ENCODE data around the gene PARP8.

The PARP8 gene

DNA sequence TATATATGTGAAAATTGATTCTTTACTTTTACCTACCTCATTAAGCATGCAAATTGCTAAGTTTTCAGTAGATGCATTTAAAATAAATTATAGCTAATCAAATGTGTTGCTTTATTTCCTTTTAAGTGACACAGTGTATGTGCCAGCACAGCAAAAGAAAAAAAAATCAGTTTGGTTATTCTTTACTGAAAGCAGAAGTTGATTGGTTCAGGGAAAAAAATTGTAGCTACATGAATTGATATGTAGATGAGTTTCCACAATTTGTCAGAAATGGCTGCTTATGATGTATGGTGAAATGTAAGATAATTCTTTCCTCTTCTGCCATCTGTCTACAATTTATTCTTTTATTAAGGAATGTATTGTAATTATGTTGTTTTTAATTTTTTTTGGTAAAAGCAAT is 57.8 kb downstream of the PARP8 start:
- Histone ChIP-seq H3K27me3 (replicated peaks; ENCODE audit: control insufficient read depth, insufficient read depth, low read length, poor library complexity, severe bottlenecking) (no peaks in the 10 kb centered on the region), H3K27ac (ENCODE audit: insufficient read depth, low read length, poor library complexity, severe bottlenecking) (no peak overlapping the region), H3K4me1 (ENCODE audit: control insufficient read depth, insufficient read depth, low read length, poor library complexity, severe bottlenecking) (peaks cover 21% of the 10 kb centered on the region), H3K4me3 (ENCODE audit: insufficient read depth, low read depth, low read length, poor library complexity, severe bottlenecking) (no peak overlapping the region), H3K36me3 (ENCODE audit: control insufficient read depth, insufficient read depth, low read length) (no peaks in the 10 kb centered on the region), H3K9me3 (ENCODE audit: control insufficient read depth, low read length) (no peaks in the 10 kb centered on the region)
- no peak for DNase-seq

DNA sequence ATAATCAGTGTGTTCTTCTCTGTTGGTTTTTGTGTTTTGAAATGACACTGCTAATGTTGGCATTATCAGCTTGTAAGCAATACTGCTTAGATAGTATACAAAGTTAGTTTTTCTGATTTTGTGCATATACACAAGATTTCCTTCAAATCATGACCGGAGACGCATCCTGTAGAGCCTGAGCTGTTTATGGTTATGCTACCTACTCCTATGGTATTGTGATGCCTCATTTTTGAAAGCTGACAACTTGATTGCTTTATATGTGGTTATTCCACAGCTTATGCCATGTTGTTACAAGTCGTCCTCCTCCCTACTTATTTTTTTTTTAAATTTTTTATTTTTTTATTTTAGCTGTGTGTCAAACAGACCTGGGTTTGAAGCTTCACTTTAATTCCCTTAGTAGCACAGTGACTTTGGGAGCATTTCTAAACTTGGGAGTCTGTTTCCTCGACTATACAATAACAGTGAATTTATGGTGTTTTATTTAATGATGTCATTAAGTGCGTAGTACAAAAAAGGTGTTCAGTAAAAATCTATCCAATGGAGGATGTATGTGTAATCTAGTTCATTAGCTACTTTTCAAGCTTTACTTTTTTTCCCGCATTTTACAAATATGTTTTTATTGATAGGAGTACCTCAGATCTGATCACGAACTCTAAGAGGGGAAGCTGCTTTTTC is 59.5 kb downstream of the PARP8 start:
- Histone ChIP-seq H3K4me3 (ENCODE audit: insufficient read depth, low read depth, low read length, poor library complexity, severe bottlenecking) (no peak overlapping the region), H3K27me3 (replicated peaks; ENCODE audit: control insufficient read depth, insufficient read depth, low read length, poor library complexity, severe bottlenecking) (no peaks in the 10 kb centered on the region), H3K4me1 (ENCODE audit: control insufficient read depth, insufficient read depth, low read length, poor library complexity, severe bottlenecking) (peaks cover 21% of the 10 kb centered on the region), H3K27ac (ENCODE audit: insufficient read depth, low read length, poor library complexity, severe bottlenecking) (no peak overlapping the region), H3K9me3 (ENCODE audit: control insufficient read depth, low read length) (no peaks in the 10 kb centered on the region), H3K36me3 (ENCODE audit: control insufficient read depth, insufficient read depth, low read length) (no peaks in the 10 kb centered on the region)
- DNase-seq: no peak

DNA sequence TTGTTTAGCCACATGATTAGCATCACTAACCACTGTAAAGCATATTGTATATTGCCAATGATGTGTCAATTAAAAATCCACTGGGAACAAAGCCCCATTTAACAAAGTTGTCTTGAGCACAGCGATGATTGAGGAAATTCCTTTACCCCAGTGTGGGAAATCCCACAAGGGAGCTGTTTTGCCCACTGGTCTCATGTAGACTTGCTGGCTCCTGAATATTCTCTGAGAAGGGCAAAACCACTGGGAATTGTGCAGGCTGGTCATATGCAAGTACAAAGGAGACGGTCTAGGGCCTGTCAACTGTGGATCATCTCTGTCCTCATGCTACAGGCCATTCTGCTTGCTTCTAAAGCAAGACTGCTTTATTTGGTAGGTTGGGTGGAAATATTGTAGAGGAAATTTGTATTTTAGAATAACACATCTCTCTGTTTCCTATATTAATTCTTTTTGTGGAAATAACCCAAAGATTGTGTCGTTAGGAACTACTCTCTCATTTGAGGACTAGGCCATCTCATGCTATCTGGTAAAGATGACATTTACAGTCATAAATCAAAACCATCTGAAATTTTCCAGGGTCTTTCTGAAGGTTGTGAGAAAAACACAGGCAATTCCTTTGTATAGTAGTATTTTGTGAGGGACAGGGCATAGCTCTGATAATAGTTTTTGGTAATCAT is 60.2 kb downstream of the PARP8 start:
- Histone ChIP-seq H3K4me3 (ENCODE audit: insufficient read depth, low read depth, low read length, poor library complexity, severe bottlenecking) (no peak overlapping the region), H3K9me3 (ENCODE audit: control insufficient read depth, low read length) (no peaks in the 10 kb centered on the region), H3K4me1 (ENCODE audit: control insufficient read depth, insufficient read depth, low read length, poor library complexity, severe bottlenecking) (peaks cover 21% of the 10 kb centered on the region), H3K27ac (ENCODE audit: insufficient read depth, low read length, poor library complexity, severe bottlenecking) (no peak overlapping the region), H3K27me3 (replicated peaks; ENCODE audit: control insufficient read depth, insufficient read depth, low read length, poor library complexity, severe bottlenecking) (no peaks in the 10 kb centered on the region), H3K36me3 (ENCODE audit: control insufficient read depth, insufficient read depth, low read length) (no peaks in the 10 kb centered on the region)
- DNase-seq: no peak

DNA sequence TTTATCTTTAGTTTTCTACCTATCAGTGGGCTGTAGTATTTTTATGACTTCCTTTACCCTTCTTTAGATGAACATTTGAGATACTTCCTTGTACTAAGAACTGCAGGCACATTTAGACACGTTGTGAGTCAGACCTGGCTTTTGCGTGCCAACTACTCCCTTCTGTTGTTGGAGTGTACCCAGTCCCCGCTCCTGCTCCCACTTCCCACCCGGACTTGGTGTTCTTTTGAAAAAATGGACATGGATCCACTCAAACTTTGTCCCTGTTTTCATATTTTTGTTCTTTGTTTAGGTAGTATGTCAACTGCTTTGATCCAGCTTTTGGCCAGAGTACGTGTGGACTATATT is 60.7 kb downstream of the PARP8 start:
- Histone ChIP-seq H3K36me3 (ENCODE audit: control insufficient read depth, insufficient read depth, low read length) (no peaks in the 10 kb centered on the region), H3K4me3 (ENCODE audit: insufficient read depth, low read depth, low read length, poor library complexity, severe bottlenecking) (no peak overlapping the region), H3K27ac (ENCODE audit: insufficient read depth, low read length, poor library complexity, severe bottlenecking) (peak overlapping the region; percentile 23), H3K27me3 (replicated peaks; ENCODE audit: control insufficient read depth, insufficient read depth, low read length, poor library complexity, severe bottlenecking) (no peaks in the 10 kb centered on the region), H3K9me3 (ENCODE audit: control insufficient read depth, low read length) (no peaks in the 10 kb centered on the region), H3K4me1 (ENCODE audit: control insufficient read depth, insufficient read depth, low read length, poor library complexity, severe bottlenecking) (peaks cover 21% of the 10 kb centered on the region)
- no peak for DNase-seq

DNA sequence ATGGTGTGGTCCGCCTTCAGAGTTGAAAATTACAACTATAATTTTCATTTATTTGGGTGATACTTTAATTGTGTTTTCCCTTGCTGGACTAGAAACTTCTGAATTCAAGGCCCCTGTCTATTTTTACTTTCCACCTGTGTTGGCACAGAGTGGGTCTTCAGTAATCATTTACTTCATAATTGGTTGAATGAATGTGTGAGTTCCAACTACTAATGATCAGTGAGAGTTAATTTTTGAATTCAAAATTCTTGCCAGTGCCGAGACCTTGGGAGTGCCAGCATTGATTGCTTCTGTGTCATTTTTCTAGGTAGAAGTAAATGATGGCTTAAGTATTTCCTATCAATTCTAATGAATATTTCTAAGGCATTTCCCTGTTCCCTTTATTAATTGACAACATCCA is 61.4 kb downstream of the PARP8 start:
- Histone ChIP-seq H3K4me1 (ENCODE audit: control insufficient read depth, insufficient read depth, low read length, poor library complexity, severe bottlenecking) (peaks cover 21% of the 10 kb centered on the region), H3K9me3 (ENCODE audit: control insufficient read depth, low read length) (no peaks in the 10 kb centered on the region), H3K4me3 (ENCODE audit: insufficient read depth, low read depth, low read length, poor library complexity, severe bottlenecking) (no peak overlapping the region), H3K27ac (ENCODE audit: insufficient read depth, low read length, poor library complexity, severe bottlenecking) (no peak overlapping the region), H3K36me3 (ENCODE audit: control insufficient read depth, insufficient read depth, low read length) (no peaks in the 10 kb centered on the region), H3K27me3 (replicated peaks; ENCODE audit: control insufficient read depth, insufficient read depth, low read length, poor library complexity, severe bottlenecking) (no peaks in the 10 kb centered on the region)
- DNase-seq: no peak

DNA sequence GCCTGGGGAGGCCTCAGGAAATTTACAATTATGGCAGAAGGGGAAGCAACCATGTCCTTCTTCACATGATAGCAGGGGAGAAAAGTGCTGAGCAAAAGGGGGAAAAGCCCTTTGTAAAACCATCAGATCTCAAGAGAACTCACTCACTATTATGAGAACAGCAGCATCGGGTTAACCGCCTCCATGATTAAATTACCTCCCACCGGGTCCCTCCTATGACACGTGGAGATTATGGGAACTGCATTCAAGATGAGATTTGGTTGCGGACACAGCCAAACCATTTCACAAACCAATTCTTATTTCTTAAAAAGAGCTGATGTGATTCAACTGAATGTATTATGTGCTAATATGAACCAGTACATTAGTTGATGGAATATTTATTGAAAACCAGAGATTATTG is 63.9 kb downstream of the PARP8 start:
- Histone ChIP-seq H3K36me3 (ENCODE audit: control insufficient read depth, insufficient read depth, low read length) (no peaks in the 10 kb centered on the region), H3K9me3 (ENCODE audit: control insufficient read depth, low read length) (no peaks in the 10 kb centered on the region), H3K27me3 (replicated peaks; ENCODE audit: control insufficient read depth, insufficient read depth, low read length, poor library complexity, severe bottlenecking) (no peaks in the 10 kb centered on the region), H3K27ac (ENCODE audit: insufficient read depth, low read length, poor library complexity, severe bottlenecking) (no peak overlapping the region), H3K4me3 (ENCODE audit: insufficient read depth, low read depth, low read length, poor library complexity, severe bottlenecking) (no peak overlapping the region), H3K4me1 (ENCODE audit: control insufficient read depth, insufficient read depth, low read length, poor library complexity, severe bottlenecking) (peaks cover 16% of the 10 kb centered on the region)
- DNase-seq: no peak

DNA sequence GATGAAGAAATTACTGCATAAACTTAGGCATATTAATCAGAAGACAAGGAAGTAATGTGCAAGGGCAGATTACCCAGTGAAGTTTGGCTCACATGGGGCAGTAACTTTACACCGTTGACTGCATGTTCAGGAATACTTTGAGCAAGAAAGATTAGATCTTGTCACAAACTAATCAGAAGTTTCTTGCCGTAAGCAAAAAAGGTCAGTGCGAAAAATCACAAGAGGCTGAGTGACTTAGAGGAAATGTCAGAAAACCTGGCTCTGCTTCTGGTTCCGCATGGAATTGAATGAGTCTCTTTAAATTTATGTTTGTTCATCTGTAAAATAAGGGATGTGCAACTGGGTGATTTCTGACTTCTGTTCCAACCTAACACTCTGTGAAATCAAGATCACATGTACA is 64.4 kb downstream of the PARP8 start:
- Histone ChIP-seq H3K36me3 (ENCODE audit: control insufficient read depth, insufficient read depth, low read length) (no peaks in the 10 kb centered on the region), H3K4me1 (ENCODE audit: control insufficient read depth, insufficient read depth, low read length, poor library complexity, severe bottlenecking) (peaks cover 14% of the 10 kb centered on the region), H3K4me3 (ENCODE audit: insufficient read depth, low read depth, low read length, poor library complexity, severe bottlenecking) (no peak overlapping the region), H3K27me3 (replicated peaks; ENCODE audit: control insufficient read depth, insufficient read depth, low read length, poor library complexity, severe bottlenecking) (no peaks in the 10 kb centered on the region), H3K27ac (ENCODE audit: insufficient read depth, low read length, poor library complexity, severe bottlenecking) (no peak overlapping the region), H3K9me3 (ENCODE audit: control insufficient read depth, low read length) (no peaks in the 10 kb centered on the region)
- DNase-seq: no peak

DNA sequence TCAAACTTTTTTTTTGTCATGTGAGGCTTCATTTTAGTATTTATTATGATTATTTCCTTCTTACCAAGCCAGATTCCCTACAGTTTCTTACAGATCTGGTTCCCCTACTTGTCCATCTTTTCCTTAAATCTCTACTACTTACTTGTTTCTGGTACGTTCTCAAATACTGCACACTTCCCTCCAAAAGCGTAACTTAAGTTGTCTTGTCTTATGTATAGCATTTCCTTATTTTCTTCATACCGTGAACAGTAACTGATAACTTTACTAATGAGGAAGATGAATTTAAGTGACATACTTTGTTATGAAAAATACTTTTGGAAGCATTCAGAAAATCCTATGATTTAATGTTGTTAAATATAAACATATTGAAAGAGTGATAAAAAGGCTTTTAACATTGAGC is 67.3 kb downstream of the PARP8 start:
- H3K27me3 ChIP-seq (replicated peaks; ENCODE audit: control insufficient read depth, insufficient read depth, low read length, poor library complexity, severe bottlenecking): no peaks in the 10 kb centered on the region
- no peak overlapping the region for H3K27ac ChIP-seq (ENCODE audit: insufficient read depth, low read length, poor library complexity, severe bottlenecking)
- no peak for DNase-seq
- H3K36me3 ChIP-seq (ENCODE audit: control insufficient read depth, insufficient read depth, low read length): no peaks in the 10 kb centered on the region
- no peak overlapping the region for H3K4me3 ChIP-seq (ENCODE audit: insufficient read depth, low read depth, low read length, poor library complexity, severe bottlenecking)
- H3K9me3 ChIP-seq (ENCODE audit: control insufficient read depth, low read length): no peaks in the 10 kb centered on the region
- H3K4me1 ChIP-seq (ENCODE audit: control insufficient read depth, insufficient read depth, low read length, poor library complexity, severe bottlenecking): no peaks in the 10 kb centered on the region

DNA sequence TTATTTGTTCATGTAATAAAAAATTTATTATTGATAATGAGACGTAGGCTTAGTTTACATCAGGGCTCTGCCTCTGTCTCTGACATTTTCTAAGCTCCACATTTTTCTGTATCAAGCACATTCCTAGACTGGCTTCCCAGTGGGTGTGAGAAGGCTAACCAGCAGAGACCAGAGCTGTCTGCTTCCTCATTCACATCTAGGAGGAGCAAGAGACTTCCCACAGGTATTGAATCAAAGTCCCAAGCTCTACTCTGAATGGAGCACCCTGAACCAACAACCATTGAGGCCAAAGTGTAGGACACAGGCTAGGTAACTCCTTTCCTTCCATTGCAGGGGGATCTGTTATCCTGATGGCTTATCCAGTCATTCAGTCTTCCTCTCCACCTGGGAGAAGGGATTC is 72.4 kb downstream of the PARP8 start:
- H3K27ac ChIP-seq (ENCODE audit: insufficient read depth, low read length, poor library complexity, severe bottlenecking): no peak overlapping the region
- DNase-seq: no peak
- H3K36me3 ChIP-seq (ENCODE audit: control insufficient read depth, insufficient read depth, low read length): peaks cover 4% of the 10 kb centered on the region

DNA sequence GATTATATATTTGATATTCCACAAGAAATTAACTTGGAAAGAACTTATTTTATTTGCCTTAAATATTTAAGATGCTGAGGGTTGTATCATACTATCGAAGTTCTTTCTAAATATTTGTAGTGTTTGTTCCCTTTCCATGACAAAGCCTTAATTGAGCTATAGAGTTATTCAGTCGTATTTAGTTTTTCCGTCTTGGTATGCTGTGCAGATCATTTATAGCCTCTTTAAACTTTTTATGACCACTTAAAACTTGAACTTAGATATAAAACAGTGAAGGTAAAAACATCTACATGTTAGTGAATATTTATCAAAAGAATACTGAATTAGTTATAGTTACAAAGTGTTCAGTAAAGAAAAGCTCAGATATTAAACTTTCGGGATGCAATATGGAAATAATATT is 74.4 kb downstream of the PARP8 start:
- no peak for DNase-seq
- H3K4me3 ChIP-seq (ENCODE audit: insufficient read depth, low read depth, low read length, poor library complexity, severe bottlenecking): no peak overlapping the region
- H3K27me3 ChIP-seq (replicated peaks; ENCODE audit: control insufficient read depth, insufficient read depth, low read length, poor library complexity, severe bottlenecking): no peaks in the 10 kb centered on the region
- no peak overlapping the region for H3K27ac ChIP-seq (ENCODE audit: insufficient read depth, low read length, poor library complexity, severe bottlenecking)
- no peaks in the 10 kb centered on the region for H3K9me3 ChIP-seq (ENCODE audit: control insufficient read depth, low read length)
- peaks cover 32% of the 10 kb centered on the region for H3K4me1 ChIP-seq (ENCODE audit: control insufficient read depth, insufficient read depth, low read length, poor library complexity, severe bottlenecking)
- peaks cover 4% of the 10 kb centered on the region for H3K36me3 ChIP-seq (ENCODE audit: control insufficient read depth, insufficient read depth, low read length)

More for the DNA sequence above, 72.4 kb downstream of the PARP8 start:
- no peaks in the 10 kb centered on the region for H3K27me3 ChIP-seq (replicated peaks; ENCODE audit: control insufficient read depth, insufficient read depth, low read length, poor library complexity, severe bottlenecking)
- H3K4me1 ChIP-seq (ENCODE audit: control insufficient read depth, insufficient read depth, low read length, poor library complexity, severe bottlenecking): peaks cover 18% of the 10 kb centered on the region
- no peaks in the 10 kb centered on the region for H3K9me3 ChIP-seq (ENCODE audit: control insufficient read depth, low read length)
- no peak overlapping the region for H3K4me3 ChIP-seq (ENCODE audit: insufficient read depth, low read depth, low read length, poor library complexity, severe bottlenecking)

Data from effector memory CD4-positive, alpha-beta T cell (primary cell).